GM19193 (cell line): ENCODE measurements around the gene ZNF629.

Experiments used
- POLR2A ChIP-seq: IDR thresholded peaks from 4 replicates; pipeline ENCODE4 v1.6.1; 2011; ENCODE audit not compliant: insufficient read depth, insufficient read length; ENCODE audit errors: extremely low read depth

The ZNF629 gene

GRCh38 chr16:30761928-30762902 lies 24.8 kb downstream of the ZNF629 start, which contains the start of the genes CFAP119 and RNF40:
TSS of gene CFAP119 (minus strand) at chr16:30762062. CDS start at chr16:30761748, 314 bp downstream.
TSS of gene RNF40 (plus strand) at chr16:30762322. CDS start at chr16:30762546, 224 bp downstream.
- peak; percentile 84 for TF ChIP-seq POLR2A

- no peak for TF ChIP-seq POLR2A
These were observed 25.5 kb downstream of the ZNF629 start for GRCh38 chr16:30761427-30761927.

- peak; percentile 16 for TF ChIP-seq POLR2A
These were observed 26.2 kb downstream of the ZNF629 start for GRCh38 chr16:30760577-30761426.

- TF ChIP-seq POLR2A = no peak
These were observed 26.9 kb downstream of the ZNF629 start for GRCh38 chr16:30760001-30760559.

- TF ChIP-seq POLR2A = no peak
These were observed 28.0 kb downstream of the ZNF629 start for GRCh38 chr16:30758988-30759491.

- peak; percentile 20 for TF ChIP-seq POLR2A
These were observed 29.7 kb downstream of the ZNF629 start for GRCh38 chr16:30757316-30757715.

GRCh38 chr16:30756781-30757100 lies 30.3 kb downstream of the ZNF629 start:
- no peak for TF ChIP-seq POLR2A

- TF ChIP-seq POLR2A = no peak
These were observed 30.8 kb downstream of the ZNF629 start for GRCh38 chr16:30755955-30756780.

GRCh38 chr16:30753596-30753995 lies 33.4 kb downstream of the ZNF629 start:
- TF ChIP-seq POLR2A = no peak

- TF ChIP-seq POLR2A = no peak
These were observed 36.0 kb downstream of the ZNF629 start for GRCh38 chr16:30750876-30751465.

- no peak for TF ChIP-seq POLR2A
These were observed 36.8 kb downstream of the ZNF629 start for GRCh38 chr16:30750201-30750600.

- TF ChIP-seq POLR2A = no peak
These were observed 38.2 kb downstream of the ZNF629 start for GRCh38 chr16:30748634-30749445.

- peak; percentile 91 for TF ChIP-seq POLR2A
These were observed 39.0 kb downstream of the ZNF629 start, which contains the start of gene PHKG2 for GRCh38 chr16:30747799-30748633. TSS of gene PHKG2 (plus strand) at chr16:30748425. CDS start at chr16:30748821, 396 bp downstream.
